Activated CD8-positive, alpha-beta memory T cell treated with anti-CD3 and anti-CD28 coated beads, Interleukin-2, amount 50 U/mL, for 4 hours (primary cell): ENCODE measurements around the gene AUTS2.

Source experiments
- DNase-seq: peaks from one replicate; pipeline ENCODE4 v3.0.0-alpha.2; 2020

The AUTS2 gene

DNA sequence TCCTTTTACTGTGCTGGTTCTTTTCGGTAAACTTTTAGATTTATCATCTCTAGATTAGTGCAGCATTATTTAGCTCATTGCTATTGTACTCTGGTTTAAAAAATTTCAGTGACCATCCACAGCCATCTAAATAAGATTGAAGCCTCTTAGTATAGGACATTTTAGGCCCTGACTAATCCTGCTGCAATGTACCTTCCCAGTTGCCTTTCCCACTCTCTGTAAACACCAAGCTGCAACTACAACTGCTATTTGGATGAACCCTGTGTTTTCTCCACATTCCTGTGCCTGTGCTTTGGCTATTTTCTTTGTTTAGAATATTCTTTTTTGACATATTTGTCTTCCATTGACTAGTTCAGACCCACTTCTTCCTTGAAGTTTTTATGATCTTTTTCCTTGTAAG, 314.6 kb downstream of the AUTS2 start:
- DNase-seq, result no peak

DNA sequence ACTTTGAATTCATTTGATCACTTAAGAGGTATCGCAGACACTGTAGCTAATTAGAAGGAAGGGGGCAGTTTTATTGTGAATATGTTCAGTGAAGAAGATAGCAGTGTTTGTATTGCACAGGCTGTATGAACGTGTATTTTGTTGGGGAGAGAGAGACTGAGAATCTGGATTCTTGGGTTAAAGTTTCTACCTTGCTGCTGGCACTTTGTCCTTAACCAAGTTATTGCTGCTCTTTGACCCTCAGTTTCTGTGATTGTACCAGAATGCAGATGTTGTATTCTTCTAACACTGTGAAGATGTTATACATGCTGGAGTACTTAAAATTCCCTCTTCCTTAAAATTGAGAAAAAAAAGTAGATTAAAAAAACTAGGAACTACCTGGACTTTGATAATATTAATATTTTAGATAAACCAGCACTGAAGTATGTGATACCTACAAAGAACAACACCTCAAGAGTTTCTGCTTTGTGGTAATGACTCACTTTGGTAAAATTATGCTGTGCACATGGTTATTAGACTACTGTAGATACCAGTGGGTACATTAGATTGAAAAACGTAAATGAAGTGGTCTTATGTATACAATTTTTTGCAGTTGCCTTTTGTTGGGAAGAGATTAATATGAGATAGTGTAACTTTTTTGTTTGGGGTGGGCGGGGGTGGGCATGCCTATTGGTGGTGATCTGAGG, 321.3 kb downstream of the AUTS2 start:
- DNase-seq, result no peak

DNA sequence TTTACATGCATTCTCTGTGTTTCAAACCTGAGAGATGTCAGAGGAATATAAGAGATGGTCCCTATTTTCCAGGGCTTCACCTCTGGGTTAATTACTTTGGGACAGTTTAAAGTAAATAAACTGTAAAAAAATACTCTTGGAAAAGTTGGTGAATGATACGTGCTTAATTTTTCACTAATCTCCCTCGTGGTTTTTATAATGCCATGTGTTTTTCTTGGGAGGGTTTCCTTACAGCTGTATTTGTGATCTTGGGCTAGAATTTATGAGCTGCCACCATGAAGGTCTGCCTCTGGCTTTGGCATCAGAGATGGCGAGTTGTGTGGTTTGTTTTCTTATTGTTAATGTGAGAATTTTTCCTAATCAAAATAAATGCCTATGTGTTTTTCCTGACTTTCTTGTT, 322.5 kb downstream of the AUTS2 start:
- no peak for DNase-seq

DNA sequence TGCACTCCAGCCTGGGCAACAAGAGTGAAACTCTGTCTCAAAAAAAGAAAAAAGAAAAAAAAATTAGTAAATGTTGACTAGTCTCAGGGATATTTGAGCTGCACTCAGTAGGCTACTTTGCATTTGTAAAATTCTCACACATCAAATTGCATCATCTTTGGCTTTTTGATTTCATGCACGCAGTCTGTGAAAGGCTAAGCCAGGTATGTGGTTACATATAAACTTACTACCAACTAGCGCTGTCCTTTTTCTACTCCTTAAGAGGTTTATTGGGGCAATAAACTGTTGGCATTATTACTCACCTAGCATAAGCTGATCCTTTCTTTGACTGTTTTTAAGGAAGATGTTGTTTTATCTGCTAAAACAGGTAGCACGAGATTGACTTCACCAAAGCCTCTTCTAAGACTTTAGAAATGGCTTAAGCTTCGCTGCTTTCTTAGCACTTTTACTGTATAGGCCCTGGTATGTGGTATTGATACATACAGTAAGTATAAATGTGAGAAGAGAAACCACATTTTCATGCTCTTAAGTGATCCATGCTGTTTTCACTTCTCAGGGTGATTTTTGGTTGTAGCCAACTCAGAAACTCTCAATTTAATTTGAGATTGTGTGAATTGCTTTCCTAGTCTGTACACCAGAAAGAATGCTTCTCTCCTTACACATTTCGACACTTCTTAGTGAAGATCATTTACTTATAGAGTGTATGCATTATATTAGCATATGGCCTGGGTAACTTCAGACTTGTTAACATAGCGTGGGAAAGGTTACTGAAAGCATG, 323.9 kb downstream of the AUTS2 start:
- DNase-seq, result no peak

DNA sequence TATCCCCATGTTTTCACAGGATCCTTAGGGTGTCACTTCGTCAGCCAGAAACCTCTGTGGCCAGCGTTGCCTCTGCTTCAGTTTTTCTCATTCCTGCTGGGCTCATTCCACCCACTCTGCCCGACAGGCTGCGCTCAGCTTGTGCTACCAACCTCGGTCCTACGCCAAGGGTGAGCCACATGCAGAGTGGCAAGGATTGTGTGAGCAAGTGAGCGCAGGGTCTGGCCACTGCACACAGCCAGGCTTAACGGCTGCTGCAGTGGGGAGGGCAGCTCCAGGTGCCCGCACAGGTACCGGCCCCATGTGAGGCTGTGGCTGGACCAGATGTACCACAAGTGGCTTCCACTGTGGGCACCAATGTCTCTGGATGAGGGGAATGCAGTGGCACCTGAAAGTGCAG, 329.2 kb downstream of the AUTS2 start:
- no peak for DNase-seq

DNA sequence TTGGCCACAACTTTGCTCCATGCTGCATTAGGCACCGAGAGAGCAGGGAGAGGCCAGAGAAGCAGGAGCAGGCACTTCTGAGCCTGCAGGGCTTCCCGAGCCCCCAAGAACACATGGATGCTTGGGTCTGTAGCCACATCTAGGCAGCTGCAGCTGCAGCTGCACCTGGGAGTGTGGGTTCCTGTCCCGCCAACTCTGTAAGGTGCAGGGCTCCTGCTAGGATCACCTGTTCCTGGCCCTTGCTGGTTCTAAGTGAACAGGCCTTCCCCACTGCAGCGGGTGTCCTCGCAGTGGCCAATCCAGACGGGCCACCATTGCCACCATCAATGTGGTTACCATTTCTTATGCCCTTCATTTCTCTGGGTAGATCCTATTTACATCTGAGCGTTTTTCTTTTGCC, 330.3 kb downstream of the AUTS2 start:
- no peak for DNase-seq

DNA sequence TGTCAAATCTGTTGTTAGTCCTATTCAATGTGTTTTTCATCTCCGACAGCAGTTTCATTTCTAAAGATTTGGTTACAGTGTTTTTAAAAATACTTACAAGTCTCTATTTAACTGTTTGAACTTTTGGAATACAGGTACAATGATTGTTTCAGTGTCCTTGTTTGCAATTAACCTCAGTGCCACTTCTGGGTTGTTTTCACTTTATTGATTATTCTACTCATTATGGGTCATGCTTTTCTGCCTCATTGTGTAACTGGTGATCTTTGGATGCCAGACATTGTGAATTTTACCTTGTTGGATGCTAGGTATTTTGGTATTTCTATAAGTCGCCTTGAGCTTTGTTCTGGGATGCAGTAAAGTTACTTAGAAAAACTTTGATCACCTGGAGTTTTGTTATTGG, 331.3 kb downstream of the AUTS2 start:
- no peak for DNase-seq

DNA sequence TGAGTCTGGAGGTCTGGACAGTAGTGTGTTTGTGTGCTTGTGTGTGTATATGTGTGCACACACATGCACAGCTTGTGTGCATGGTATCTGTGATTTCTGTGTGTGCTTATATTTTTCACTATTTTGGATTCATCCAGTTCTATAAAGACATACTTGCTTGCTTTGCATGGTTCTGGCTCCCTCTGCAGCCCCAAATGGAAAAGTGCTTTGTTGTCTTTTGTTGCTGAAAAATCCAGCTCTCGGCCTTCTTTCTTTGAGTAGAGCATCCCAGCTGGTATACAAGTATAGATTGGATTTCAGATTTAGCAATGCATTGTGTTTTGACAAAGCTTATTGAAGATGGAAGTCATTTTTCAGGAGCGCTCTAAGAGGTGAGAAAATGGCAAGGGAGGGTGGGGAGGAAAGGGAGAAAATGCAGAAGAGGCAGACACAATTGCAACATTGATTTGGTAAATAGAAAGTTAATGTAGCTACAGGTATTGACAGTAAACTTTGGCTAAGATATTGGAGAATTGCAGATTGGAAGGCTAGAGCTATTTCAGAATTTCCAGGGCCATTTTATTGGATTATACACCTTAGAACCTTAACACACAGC, 333.9 kb downstream of the AUTS2 start:
- no peak for DNase-seq

DNA sequence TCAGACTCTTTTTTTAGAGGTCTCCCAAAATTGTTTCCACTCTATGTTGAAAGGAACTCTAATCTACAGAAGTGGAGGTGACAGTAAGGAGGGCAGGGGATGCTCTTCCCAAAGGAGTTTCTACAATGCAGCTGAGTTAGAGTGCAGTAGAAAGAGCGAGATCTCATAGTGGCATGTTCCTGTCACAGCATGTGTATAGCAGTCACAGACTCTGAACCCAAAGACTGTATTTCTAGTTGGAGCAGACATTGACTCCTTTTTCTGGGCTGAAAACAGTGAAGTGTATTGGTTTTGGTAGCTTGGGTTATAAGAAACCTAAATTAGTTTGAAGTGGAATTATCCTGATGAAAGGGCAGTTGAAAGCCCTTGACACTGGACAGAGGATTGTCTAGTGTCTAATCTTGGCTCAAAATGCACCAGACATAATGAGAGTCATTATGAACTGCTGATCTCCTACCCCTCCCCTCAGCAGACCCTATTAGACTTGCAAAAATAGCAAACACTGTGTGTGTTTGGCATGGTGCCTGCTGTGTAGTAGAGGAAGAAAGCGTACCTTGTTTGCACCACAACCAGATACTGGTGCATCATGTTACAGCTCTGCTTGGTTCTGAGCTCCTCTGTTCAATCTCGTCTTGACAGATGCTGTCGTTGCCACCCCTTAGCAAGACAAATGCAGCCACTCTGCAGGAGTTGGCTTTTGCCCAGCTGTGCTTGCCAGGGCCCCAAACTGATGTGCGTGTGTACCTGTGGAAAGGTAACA, 336.0 kb downstream of the AUTS2 start:
- DNase-seq, result no peak

DNA sequence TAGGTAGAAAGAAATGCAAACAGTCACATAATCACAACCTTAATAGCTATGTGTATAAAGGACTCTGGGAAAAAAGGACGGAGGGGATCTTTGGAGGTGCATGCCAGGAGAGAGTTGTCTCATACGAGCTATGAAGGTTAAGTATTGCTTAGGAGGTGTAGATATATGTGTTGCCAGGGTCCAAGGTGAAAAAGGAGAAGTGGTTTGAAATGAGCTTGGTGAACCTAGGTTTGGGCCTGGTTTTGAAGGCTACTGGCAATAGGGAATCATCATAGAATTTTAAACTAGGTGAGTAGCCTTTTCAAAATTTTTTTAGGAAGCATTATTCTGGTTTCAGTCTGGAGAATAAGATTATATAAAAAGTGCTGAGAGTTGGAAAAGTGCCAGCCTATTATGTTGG, 336.8 kb downstream of the AUTS2 start:
- DNase-seq, result no peak

DNA sequence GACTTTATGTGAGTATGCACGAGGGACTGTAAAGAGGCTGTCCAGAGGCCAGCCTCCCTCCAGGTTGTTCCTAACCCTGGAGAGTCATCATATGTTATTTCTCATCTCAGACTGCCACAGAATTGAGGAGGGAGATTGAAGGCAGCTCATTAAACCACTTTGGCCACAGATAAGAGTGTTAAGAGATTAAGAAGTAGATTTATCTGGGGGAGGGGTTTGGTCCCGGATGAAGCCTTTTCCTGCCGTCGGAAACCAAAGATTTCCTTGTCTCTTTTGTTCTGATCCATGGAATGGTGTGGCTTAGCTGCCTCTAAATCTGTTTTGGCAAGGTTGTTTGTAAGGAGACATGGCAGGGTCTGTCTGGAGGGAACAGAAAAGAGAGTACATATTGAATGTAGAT, 338.8 kb downstream of the AUTS2 start:
- DNase-seq, result no peak

DNA sequence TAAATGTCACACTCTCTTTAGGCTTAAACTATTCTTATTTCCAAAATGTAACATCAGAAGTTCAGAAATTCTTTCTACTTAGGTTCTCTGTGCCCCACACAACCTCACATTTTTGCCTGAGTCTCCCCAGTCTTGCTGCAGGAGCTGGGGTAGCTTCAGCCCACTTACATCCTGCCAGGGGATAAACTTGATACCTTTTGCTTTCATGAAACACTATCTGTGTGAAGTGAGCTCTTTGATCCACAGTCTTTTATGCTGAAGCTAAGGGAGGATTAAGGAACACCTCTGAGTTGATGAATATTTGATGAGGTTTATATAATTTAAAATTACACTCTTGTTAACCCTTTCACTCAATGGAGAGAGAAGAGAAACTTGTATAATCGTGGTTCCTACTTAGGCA, 341.0 kb downstream of the AUTS2 start:
- DNase-seq, result no peak

DNA sequence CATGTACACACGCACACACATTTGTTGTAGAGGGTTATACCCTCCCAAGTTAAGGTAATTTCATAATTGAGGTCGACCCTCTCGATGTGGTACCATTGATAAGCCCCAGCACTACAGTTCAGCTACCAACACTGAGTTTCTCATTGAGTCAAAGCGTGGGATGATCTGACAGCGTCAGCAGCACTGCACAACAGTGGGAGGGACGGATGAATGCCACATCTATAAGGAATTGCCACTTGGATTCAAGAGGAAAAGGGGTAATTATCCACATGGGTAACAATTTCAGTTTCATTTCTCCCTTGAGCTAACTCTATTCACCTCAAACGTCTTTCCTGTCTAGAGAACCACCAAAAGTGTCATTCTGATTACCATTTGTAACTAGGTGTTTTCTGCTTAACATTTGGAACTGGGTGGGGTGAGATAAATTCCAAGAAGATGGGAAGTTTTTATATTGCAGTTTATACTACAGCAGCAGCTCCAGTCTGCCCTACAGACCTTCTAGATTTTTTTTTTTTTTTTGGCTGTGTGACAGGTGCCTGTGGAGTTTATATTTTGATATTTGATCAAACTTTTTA, 342.9 kb downstream of the AUTS2 start:
- no peak for DNase-seq

DNA sequence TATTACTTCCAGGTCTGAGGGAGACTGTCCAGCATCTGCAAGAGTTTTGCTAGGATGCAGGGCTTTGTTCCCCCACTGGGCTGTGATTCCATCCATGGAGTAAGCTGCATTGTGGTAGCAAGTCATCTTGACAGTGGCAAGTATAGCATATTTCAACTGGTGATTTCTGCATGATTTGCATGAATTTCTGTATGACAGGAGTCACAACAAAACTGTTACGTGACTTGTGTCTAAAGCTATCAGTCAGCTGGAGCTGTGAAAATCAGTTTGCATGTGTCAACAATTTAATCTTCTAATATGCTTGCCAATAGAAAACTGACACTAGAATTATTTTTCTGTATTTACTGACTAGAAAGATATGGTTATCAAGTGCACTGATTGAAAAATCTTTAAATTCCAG, 344.3 kb downstream of the AUTS2 start:
- no peak for DNase-seq

DNA sequence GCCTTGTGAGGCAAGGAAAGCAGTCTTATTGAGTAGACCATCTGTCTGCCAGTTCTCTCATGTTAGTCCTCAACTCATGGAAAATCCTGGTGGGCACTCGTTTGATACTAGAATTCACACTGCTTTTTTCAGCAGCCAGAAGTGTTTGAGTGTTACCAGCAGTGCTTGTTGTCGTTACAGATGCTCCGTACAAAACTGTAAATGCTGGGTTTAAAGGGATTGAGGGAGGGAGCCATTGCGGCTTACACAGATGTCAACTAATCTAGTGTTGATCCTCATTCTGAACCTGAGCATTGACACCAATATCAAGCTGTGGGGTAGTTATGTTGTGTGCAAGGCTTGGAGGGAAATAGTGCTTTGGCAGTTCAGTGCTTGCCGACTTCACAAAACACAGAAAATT, 348.6 kb downstream of the AUTS2 start:
- no peak for DNase-seq

DNA sequence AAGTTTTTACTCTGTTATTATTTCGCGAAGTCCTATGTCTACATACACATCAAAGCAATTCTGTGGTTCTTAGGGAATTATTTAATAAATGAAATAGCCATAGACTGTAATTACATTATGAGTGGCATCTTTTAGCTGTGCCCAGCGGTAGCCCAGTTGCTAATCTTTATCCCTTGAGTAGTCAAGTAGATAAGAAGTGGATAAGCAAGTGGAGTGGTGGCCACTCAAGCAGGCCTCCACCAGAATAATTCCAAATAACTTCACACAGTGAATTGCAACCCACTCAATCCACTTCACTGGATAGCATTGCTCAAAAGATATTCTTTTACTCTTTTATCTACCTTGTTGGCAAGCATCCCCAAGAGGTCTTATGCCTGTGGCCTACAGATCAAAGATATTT, 349.7 kb downstream of the AUTS2 start:
- no peak for DNase-seq

DNA sequence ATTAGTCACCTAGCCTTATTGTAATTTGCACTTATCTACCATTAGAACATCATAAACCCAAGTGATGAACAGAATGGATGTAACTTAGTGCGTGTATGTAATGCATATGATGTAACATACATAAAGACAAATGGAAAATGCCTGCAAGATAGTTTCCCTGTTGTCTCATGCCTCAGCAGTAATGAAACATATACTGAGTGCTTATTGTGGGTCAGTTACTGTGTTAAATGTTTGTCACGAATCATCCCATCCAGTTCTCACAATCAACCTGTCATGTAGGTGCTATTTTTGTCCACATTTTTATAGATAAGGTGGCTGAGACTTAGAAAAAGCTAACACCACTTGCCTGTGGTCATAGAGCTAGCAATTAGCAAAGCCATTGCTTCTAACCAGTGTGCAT, 350.8 kb downstream of the AUTS2 start:
- DNase-seq, result no peak

DNA sequence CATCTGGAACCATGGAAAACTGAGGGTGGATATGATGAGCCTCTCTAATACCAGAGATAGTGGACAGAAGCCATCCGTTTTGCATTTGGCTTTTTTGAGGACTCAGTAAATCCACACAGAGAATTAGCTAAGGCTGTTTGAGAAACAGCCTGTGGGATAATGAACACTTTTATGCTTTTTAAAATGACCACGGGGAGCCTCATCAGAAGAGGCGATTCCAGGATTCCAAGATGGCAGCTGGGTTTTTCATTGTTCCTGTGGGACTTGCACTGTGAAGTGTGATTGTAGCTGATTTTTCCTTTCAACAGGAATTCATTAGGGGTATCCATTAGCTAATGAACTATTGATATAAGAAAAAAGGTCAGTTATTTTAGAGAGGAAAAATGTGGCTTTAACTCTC, 353.2 kb downstream of the AUTS2 start:
- DNase-seq, result no peak

DNA sequence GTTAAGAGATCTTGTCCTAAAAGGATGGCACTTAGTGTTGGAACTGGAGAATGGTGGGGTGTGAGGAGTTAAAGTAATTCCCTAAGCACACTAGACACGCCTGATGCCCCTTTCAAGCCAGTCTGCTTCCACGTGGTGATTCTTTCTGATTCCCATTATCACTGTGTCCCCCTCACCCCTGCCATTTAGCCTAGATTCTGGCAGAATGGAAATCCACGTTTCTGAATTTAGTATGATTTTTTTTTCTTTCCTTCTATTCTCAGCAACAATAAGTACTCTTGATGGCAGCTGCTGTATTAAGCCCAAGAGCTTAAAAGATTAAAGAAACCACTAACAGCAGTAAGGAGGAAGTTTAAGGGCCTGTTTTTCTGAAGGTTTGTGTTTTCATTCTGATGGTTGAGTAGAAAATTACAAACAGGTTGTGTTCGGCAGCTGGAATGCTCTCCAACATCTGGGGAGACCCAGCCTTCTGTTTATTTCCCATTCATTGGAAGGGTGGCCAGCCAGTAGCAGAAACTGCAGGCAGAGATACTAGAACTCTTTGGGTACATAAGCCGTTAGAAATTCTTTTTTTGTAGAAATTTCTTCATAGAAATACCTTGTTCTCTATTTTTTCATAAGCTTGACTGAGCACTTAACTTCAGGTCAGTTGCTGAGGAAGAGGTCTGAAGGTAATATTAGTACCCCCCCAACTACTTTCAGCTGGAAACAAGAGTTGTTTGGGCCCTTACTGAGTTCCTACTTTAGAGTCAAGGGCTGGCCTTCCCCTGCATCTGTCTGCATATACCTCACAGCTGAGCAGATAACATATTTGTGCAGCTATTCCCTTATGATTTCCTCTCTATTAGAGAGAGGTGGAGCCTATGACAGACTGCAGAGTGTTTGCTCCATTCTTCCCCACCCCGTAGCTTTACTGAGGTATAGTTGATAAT, 355.1 kb downstream of the AUTS2 start:
- no peak for DNase-seq

DNA sequence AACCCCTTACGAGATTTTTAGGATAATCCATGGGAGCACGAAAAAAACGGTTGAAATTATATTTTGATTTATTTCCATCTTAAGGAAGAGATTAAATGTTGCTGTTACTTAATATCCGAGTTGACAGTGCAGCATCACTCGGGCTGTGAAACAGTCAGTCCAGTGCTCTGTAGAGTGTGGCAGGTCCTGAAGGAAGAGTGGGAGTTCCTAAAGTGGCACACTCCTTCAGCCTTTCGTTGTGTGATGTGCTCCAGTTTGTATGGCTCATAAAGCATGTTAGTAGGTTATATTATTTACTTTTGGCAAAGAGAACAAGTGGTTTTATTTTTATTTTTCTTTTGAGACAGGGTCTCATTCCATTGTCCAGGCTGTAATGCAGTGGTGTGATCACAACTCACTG, 358.3 kb downstream of the AUTS2 start:
- no peak for DNase-seq

DNA sequence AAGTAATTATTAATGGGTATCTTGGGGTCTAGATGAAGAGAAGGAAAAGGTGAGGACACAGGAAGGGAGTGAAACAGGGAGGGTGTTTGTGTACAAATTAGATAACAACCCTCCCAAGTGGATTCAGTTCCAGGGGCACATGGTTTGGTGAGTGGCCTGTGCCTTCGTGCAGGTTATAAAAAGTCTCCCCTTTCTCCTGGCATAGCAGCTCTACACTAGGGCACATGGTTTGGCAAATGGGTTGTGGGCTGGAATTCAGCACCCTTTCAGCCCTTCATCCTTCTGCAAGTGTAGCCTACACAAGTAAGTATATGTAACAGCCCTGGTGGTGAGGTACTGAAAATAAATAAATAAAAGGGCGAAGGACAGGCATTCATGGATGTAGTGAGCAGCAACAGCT, 359.4 kb downstream of the AUTS2 start:
- DNase-seq, result no peak
